ENCODE measurements around the gene PTPRN. TPM values are rescaled to one million over a fixed set of nuclear protein-coding genes. Genes with fewer than 3 reads are reported as not detected.
A peak's percentile ranks its signal among the peaks of the same experiment; 100 is the strongest.

The PTPRN gene
- total RNA-seq, 1 donor from 2014 or later: 30.5 TPM

DNA sequence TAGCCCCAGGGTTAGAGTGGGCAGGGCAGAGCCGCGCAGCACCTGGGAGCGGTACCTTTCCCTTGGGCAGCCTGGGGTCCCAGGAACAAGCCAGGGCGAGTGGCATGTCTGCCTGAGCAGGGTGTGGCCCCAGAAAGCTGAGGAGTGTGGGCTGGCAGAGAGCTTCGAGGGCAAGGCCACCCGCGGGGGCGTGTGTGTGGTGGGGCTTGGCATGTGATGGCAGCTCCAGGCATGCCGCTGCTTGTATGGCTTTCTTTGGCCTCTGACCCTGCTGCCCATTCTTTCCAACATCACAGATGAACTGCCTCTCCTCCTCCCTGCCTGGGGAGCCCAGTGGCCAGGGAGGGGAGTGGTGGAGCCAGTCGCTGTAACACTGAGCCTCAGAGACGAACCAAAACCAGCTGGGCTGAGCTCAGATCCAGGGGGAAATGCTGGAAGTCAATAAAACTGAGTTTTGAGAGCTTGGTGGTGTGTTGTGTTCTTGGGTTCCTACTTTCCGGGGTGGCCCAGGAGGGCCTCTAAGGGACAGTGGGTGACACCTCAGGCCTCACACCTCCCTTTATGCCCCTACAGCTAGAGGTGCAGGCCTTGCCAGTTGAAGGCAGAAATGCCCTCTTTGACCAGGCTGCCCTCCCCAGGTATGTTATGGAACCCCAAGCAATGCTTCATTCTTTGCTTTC is 22.6 kb downstream of the PTPRN start:
- Mint-ChIP-seq H3K4me1 (ENCODE audit: low read depth) (no peaks in the 10 kb centered on the region), H3K27me3 (no peaks in the 10 kb centered on the region), H3K36me3 (ENCODE audit: insufficient read depth) (peaks cover 5% of the 10 kb centered on the region), H3K4me3 (ENCODE audit: low read depth) (no peak overlapping the region), H3K9me3 (ENCODE audit: low read depth) (no peaks in the 10 kb centered on the region), H3K27ac (peak overlapping the region; percentile 77)
- no peak for TF ChIP-seq CTCF (IDR thresholded peaks at IDR 0.05; ENCODE audit: unreplicated experiment)
- DNase-seq (ENCODE audit: low spot score, unreplicated experiment): no peak

DNA sequence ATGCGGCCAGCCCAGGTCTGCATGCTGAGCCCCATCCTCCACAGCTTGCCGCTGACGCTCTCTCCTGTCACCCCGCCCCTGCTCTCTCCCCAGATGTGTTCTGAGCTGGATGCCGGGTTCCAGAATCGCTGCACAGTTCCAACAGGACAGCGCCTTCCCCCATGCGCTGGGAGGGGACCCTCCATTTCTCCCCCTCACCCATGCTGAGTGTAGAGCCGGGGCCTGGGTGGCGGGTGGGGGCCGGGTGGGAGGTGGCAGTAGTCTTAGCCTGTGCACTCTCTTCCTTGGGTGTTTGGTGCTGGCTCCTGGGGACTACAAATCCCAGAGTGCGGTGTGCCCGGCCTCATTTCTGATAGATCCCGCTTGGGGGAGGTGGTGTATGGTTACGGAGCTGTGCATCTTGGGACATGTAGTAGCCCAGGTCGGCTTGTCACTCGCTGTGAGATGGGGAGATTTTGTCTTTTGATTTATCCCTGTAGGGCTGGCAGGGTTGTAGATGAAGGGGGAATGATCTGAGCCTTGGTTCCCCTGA is 23.2 kb downstream of the PTPRN start:
- Mint-ChIP-seq H3K4me1 (ENCODE audit: low read depth) (no peaks in the 10 kb centered on the region), H3K9me3 (ENCODE audit: low read depth) (no peaks in the 10 kb centered on the region), H3K27me3 (no peaks in the 10 kb centered on the region), H3K4me3 (ENCODE audit: low read depth) (no peak overlapping the region), H3K27ac (no peak overlapping the region), H3K36me3 (ENCODE audit: insufficient read depth) (peaks cover 5% of the 10 kb centered on the region)
- no peak for DNase-seq (ENCODE audit: low spot score, unreplicated experiment)
- TF ChIP-seq CTCF (IDR thresholded peaks at IDR 0.05; ENCODE audit: unreplicated experiment): no peak

GRCh38 chr2:219285373-219285735 is 23.8 kb downstream of the PTPRN start:
- DNase-seq (ENCODE audit: low spot score, unreplicated experiment): no peak
- Mint-ChIP-seq H3K27ac (no peak overlapping the region), H3K27me3 (no peaks in the 10 kb centered on the region), H3K4me3 (ENCODE audit: low read depth) (no peak overlapping the region), H3K9me3 (ENCODE audit: low read depth) (no peaks in the 10 kb centered on the region), H3K4me1 (ENCODE audit: low read depth) (peaks cover under 1% of the 10 kb centered on the region), H3K36me3 (ENCODE audit: insufficient read depth) (peaks cover 5% of the 10 kb centered on the region)
- TF ChIP-seq CTCF (IDR thresholded peaks at IDR 0.05; ENCODE audit: unreplicated experiment): no peak

GRCh38 chr2:219284501-219285372 is 24.5 kb downstream of the PTPRN start:
- Mint-ChIP-seq H3K36me3 (ENCODE audit: insufficient read depth) (peaks cover 5% of the 10 kb centered on the region), H3K4me3 (ENCODE audit: low read depth) (no peak overlapping the region), H3K27ac (no peak overlapping the region), H3K9me3 (ENCODE audit: low read depth) (no peaks in the 10 kb centered on the region), H3K4me1 (ENCODE audit: low read depth) (peaks cover 5% of the 10 kb centered on the region), H3K27me3 (no peaks in the 10 kb centered on the region)
- DNase-seq (ENCODE audit: low spot score, unreplicated experiment): no peak
- TF ChIP-seq CTCF (IDR thresholded peaks at IDR 0.05; ENCODE audit: unreplicated experiment): no peak

DNA sequence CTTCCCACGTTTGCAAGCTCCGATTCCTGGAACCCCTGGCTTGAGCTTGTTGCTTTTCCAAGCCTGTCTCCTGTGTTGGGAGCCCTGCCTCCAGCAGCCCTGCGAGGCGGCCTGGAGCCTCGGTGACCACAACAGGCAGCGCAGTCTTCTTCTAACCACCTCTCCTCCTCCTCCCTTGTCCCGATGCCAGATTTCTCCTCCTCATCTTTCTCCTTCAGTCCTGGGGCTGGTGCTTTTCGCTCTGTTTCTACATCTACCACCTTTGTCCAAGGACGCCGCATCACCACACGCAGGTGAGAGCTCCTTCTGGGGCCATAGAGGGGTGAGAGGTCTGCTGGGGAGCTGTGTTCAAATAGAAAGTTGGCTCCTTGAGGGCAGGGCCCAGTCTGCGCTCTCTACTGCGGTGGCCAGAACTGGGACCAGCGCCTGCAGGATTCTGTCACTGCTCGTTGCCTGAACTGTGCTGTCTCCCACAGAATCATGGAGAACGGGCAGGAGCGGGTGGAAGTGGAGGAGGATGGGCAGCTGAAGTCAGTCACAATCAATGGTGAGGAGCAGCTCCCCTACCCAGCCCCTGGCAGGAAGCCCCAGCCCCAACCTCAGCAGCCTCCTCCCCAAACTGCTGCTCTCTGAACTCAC is 26.1 kb downstream of the PTPRN start:
- Mint-ChIP-seq H3K27me3 (no peaks in the 10 kb centered on the region), H3K9me3 (ENCODE audit: low read depth) (no peaks in the 10 kb centered on the region), H3K4me3 (ENCODE audit: low read depth) (no peak overlapping the region), H3K4me1 (ENCODE audit: low read depth) (peaks cover 14% of the 10 kb centered on the region), H3K36me3 (ENCODE audit: insufficient read depth) (peaks cover 5% of the 10 kb centered on the region), H3K27ac (no peak overlapping the region)
- no peak for DNase-seq (ENCODE audit: low spot score, unreplicated experiment)
- TF ChIP-seq CTCF (IDR thresholded peaks at IDR 0.05; ENCODE audit: unreplicated experiment): no peak

Measured in progenitor cell of endocrine pancreas (in vitro differentiated cells).